ENCODE measurements around the gene ZNF680.

Gene ZNF680

DNA sequence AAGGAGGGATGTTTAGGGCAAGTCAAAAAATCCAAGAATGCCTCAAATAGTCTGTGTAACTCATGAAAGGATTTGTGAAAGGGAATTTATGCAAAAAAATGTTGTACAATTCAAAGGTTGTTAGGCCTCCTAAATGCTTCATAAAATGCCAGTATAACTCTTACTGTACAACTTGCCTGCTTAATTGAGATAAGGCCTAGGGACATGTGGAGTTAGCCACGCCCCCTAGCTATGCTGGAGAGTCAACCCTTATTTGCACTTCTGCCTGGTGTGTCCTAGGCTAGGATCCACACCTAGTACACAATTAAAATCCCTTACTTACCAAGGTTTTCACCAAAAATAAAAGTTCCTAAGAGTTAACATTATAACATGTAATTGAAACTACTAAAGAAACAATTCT lies 77.2 kb downstream of the ZNF680 start:
- no peak overlapping the region for H3K9ac ChIP-seq (ENCODE audit: insufficient read length, low read depth)
- H3K9me3 ChIP-seq (ENCODE audit: insufficient read depth, low read length), result peaks cover 15% of the 10 kb centered on the region; the same call in 1 of the 2 replicates
- DNase-seq (ENCODE audit: low read depth, low spot score), result no peak
- TF ChIP-seq ZNF274 (IDR thresholded peaks at IDR 0.05; ENCODE audit: low read depth, low read length) (no peak), SUZ12 (IDR thresholded peaks at IDR 0.05; ENCODE audit: extremely low read depth, insufficient read depth, insufficient read length) (no peak)
- no peaks in the 10 kb centered on the region for H3K36me3 ChIP-seq (ENCODE audit: insufficient read depth, insufficient read length, low read length)
- H3K4me1 ChIP-seq (ENCODE audit: insufficient read depth, insufficient read length), result no peaks in the 10 kb centered on the region
- no peaks in the 10 kb centered on the region for H3K27me3 ChIP-seq (ENCODE audit: insufficient read depth, insufficient read length)
- no peak overlapping the region for H3K4me3 ChIP-seq (ENCODE audit: insufficient read length, low read depth)
